Measurements from ENCODE around the gene SMOC1.

Gene SMOC1

GRCh38 chr14:69941768-69942742 is 62.8 kb downstream of the SMOC1 start:
- no peak for DNase-seq (ENCODE audit: low read depth in 2 of 2)

DNA sequence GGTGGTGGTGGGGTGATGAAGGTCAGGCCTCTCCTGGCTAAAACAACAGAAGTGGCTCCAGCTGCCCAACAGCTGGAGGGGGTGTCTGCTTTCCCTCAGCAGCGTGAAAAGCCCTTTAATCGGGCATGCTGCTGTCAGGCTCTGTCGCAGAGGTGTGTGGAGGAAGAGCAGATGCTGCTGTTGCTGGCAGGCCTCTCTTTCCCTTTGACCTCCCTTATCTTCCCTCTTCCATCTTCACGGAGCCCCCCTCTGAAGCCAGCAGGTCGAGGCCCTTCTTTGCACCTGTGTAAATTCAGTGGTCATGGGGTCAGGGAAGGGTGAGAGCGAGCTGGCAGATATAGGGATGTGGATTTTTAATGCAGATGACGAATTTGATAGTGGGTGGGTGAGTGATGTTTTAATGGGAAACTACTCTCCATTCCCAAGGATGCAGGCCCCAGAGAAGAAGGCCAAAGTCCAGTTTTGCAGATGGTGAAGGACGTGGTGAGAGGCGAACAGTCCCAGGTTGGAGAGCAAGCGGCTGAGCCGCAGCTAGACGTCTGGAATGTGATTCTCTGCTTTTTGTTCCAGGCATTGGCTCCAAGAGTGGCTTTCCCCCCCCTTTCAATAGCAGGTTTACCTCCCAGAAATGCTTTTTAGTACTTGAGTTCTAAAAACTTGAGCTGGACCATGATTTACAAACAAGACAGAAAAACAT is 64.0 kb downstream of the SMOC1 start:
- no peak for DNase-seq (ENCODE audit: low read depth in 2 of 2)

DNA sequence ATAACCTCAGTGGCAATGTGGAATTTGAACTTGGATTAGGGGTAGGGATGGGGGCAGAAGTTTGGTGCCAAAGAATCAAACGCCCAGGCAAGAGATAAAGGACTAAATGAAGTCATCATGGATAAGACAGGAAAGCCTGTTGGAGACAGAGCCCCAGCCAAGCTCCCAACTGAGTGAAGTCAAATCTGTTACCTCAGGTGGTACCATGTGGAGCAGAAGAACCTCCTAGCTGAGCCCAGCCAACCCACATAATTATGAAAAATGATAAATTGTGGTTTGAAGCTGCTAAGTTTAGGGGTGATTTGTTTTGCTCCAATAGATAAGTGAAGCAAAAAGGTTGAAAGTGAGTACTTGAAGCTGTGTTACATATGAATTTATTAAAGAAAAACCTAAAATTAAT is 66.1 kb downstream of the SMOC1 start:
- DNase-seq (ENCODE audit: low read depth in 2 of 2), result no peak

- no peak for DNase-seq (ENCODE audit: low read depth in 2 of 2)
Observed at GRCh38 chr14:69945912-69946311, 66.7 kb downstream of the SMOC1 start.

DNA sequence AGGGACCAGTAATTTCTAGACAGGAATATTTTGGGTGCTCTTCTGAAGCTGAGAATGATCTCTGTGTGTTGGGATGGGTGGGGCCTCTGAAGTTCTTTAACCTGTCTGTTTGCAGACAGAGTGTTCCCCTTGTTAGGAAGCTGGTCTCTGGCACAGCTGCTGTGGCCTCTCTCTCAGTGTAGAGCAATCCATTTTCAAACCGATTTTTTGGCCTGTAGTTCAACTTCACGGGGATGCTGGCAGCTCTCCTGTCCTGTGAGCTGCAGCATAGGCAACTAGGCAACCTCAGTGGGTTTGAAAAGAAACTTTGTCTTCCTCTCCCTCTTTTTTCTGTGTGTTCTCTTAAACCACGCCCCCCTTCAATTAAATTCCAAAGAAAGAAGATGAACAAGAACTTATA is 69.1 kb downstream of the SMOC1 start:
- DNase-seq (ENCODE audit: low read depth in 2 of 2), result no peak

- no peak for DNase-seq (ENCODE audit: low read depth in 2 of 2)
Observed at GRCh38 chr14:69951263-69951662, 72.0 kb downstream of the SMOC1 start.

- DNase-seq (ENCODE audit: low read depth in 2 of 2), result no peak
Observed at GRCh38 chr14:69951935-69952334, 72.7 kb downstream of the SMOC1 start.

- no peak for DNase-seq (ENCODE audit: low read depth in 2 of 2)
Observed at GRCh38 chr14:69953266-69953915, 74.2 kb downstream of the SMOC1 start.

DNA sequence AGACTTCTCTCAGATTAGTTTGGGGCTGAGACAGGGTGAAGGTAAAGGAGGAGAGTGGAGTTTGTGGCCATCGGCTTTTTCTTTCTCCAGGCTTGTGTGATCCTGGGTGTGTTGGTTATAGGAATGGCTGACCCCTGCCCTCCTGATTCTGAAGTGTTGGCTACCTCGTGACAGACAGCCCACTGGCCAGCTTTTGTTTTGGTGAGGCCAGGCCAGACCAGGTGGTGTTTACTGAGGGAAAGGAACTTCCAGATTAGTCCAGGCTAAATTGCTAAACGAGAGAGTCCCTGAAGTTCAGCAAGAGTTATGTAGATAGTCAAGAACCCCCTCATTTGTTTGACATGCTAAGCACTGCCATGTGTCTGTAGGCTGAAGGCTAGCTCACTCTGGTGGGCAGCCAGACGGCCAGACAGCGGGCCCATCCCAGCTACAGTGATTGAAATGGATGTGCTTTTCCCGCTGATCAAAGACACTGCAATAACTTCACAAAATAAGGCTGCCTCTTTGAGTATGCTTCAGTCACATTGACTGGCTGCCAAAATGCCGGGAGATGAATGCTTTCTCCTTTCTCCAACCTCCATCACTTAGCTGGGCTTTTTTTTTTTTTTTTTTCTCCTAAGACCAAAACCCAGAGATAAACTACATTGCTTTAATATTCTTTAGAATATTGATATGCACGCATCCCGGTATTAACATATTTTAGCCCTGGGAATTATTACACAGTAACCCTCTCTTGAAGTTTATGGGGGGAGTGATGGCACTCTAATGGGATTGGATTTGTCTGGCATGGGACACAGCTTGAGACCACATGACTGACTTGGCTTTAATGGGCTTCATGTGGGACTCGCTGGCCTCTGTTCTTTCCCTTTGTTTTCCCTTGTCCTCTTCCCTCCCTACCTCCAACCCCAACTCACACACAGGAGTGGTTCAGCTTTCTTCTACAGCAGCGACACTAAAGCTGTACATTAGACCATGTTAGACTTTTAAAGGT is 76.9 kb downstream of the SMOC1 start:
- DNase-seq (ENCODE audit: low read depth in 2 of 2), result no peak

DNA sequence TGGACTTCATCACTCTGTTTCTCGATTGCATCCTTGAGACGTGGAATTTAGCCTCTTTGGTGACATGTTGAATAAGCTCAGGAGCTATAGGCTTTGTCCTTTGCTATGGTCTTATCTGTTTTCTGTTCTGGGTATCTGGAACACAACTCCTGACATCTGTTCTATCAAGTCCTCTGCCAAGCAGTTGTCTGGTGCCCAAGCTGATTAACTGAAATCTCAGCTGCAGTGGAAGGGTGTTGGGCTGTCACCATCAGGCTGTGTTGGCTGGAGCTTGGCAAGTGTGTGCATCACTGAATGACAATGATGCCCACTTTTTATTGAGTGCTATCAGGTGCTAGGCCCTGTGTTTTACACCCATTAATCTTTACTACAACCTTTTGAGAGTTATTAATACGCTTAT is 77.8 kb downstream of the SMOC1 start:
- DNase-seq (ENCODE audit: low read depth in 2 of 2), result no peak

DNA sequence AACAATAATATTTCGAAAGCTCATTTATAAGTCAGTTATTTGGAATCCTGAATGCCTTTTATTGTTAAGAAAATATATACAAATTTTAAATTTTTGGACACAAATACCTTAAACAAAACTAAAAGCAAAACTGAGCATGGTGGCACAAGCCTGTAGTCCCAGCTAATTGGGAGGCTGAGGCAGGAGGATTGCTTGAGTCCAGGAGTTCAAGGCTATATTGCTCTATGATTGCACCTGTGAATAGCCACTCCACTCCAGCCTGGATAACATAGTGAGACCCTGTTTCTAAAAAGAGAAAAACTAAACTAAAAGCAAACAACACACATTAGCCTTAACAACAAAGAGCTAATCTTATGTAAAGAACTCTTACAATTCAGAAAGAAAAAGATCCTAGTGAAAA is 78.8 kb downstream of the SMOC1 start:
- no peak for DNase-seq (ENCODE audit: low read depth in 2 of 2)

GRCh38 chr14:69959136-69959535 is 79.9 kb downstream of the SMOC1 start:
- DNase-seq (ENCODE audit: low read depth in 2 of 2), result no peak

DNA sequence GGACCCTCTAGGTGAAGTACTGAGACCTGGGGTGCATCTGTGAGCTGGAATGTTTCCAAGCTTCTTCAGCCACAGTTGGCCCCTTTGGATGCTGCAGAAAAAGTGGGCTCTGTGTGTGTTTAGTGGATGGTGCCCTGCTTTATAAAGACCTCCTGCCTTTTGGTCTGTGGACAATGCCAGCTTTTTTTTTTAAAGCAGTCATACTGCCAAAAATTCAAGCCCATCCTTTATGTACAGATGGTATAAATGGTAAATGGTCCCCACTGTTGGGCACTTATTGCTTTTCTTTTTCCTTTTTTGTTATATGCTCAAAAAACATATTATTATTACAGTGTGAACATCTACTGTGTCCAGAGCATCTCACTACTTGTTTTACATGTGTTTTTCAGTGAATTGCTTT is 81.1 kb downstream of the SMOC1 start:
- DNase-seq (ENCODE audit: low read depth in 2 of 2), result no peak

DNA sequence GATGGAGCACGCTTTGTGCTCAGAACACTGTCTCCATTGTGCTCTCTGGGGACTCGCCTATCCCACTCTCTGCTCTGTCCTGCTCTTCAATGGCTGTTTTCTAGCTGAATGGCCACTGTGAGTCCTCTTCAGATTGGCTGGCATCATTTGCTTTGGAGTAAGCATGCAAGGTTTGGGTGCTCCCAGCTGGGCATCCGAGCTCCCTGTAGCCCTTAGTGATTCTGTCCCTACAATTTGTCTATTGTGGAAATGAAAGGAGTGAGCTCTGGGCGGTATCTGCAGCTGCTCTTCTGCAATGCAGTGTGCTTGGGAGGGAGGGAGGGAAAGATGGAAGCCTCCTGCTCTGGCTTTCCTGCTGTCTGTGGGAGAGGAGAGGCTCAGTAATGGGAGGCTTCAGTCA is 84.8 kb downstream of the SMOC1 start:
- no peak for DNase-seq (ENCODE audit: low read depth in 2 of 2)

DNA sequence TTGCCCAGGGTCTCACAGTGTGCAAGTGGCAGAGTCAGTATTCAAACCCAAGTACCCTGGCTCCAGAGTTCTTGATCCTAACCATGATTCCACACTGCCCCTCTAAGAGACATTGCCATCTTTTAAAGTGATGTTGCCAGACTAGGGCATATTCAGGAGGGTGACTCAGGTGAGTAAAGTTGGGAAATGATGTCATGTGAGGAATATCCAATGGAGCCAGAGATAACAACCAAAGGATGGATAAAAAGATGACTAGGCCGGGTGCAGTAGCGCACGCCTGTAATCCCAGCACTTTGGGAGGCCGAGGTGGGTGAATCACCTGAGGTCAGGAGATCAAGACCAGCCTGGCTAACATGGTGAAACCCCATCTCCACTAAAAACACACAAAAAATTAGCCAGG is 85.6 kb downstream of the SMOC1 start:
- no peak for DNase-seq (ENCODE audit: low read depth in 2 of 2)

DNA sequence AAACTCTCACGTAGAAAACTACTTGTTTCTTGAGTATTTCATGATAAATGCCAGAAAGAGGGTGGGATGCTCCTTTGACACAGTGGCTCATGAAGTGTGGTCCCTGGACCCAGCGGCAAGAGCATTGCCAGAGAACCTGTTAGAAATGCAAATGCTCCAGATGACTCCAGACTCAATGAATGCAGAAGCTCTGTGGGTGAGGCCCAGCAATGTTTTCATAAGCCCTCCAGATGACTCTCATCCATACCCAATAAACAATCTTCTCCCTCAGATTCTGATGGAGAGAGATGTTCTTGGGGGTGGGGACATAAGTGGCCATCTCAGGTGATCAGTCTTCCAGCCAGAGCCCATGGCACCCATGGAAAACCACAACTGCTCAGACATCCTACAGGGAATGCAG is 88.9 kb downstream of the SMOC1 start:
- no peak for DNase-seq (ENCODE audit: low read depth in 2 of 2)

DNA sequence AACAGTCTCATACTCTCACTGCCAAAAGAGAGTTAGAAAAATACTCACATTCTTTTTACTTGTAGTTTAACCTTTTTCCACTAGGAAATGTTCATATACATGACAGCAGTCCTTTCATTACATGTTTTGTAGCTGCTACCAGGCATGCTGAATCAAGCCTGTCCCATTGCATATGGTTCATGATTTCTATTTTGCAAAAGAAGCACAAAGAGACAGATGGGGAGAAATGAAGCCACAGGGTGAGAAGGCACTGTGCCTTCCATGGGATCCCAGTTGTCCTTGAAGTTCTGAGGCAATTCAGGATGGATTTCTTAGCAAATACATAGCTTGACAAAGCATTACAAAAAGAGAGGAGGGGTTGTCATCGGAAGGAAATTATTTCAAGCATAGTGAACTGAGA is 89.5 kb downstream of the SMOC1 start:
- no peak for DNase-seq (ENCODE audit: low read depth in 2 of 2)

DNA sequence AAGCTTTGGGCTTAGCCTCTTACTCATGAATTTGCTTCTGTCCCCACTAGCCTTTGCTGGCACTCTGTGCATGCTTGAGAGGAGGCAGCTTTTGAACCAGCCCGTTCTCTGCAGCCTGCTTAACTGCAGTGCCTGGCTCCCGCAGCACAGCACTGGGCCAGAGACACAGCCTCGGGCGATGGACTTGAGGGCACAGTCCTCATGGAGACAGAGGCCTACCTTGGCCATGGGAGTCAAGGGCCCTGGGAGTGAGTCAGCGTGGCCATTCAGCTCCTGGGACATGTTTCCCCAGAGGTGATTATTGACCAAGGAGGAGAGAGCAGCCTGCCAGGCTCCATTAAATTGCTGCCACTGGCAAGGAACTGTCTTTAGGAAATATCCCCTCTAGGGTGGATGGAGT is 93.5 kb downstream of the SMOC1 start:
- DNase-seq (ENCODE audit: low read depth in 2 of 2), result no peak

DNA sequence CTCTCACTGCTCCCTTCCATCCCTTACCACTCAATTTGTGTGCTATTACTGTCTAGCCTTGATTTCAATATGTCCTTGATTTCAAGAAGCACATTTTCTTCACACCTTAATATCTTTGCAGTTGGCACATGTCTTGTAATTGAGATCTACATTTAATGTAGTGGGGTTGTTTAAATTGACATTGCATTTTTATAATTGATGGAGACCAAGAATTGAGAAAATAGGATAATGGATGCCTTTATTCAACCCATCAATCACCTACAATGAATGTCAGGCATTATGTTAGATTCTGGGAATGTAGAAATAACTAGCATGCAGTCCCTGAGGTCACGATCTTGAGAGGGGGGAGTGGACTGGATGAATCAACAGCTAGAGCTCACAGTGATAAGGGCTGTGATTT is 94.6 kb downstream of the SMOC1 start:
- no peak for DNase-seq (ENCODE audit: low read depth in 2 of 2)

DNA sequence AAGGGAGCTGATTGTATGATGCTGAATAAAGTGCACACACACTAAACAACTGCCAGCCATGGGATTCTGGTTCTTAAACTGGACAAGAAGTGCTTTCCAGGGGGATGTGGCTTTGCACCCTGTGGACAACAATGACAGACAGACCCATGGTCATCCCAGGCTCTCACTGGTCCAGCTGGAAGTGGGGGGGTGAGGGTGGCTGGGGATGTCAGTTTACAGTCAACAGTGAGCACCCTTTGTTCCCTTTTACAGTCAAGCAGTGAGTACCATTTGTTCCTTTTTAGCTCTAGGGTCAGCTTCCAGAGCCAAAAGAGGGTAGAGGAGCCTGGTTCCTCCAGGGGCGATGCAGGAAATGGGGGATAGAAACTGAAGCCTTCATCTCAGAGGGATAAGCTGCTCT is 100.7 kb downstream of the SMOC1 start:
- DNase-seq (ENCODE audit: low read depth in 2 of 2), result no peak

Measured in stimulated activated CD8-positive, alpha-beta memory T cell treated with anti-CD3 and anti-CD28 coated beads, Interleukin-7, amount 100 ng/mL, for 4 hours (primary cell).